HepG2 (cell line): ENCODE data around the gene KRT79. TPM values are rescaled to one million over a fixed set of nuclear protein-coding genes. Genes with fewer than 3 reads are reported as not detected.

Experiments used
- ATAC-seq: fragments of 200-7000 bp; cut with Tn5 transposase; 3 replicates; pipeline ENCODE4 v1.9.1; 2020; ENCODE audit warnings: mild to moderate bottlenecking, moderate library complexity
- BruUV-seq: library from RNA; stranded (reverse); fragments of 400-500 nt; replicated peaks from 2 replicates; lab custom pipeline; 2021; lab: Mats Ljungman, UMichigan
- CTCF ChIA-PET: fragments of 300-600 bp; formaldehyde crosslinking; extraction: SDS; loops from one replicate; lab custom pipeline; 2021; ENCODE audit warnings: low total read pairs, inconsistent platforms, low intra/inter-chr PET ratio; lab: Yijun Ruan, JAX
- POLR2A ChIA-PET: fragments of 350-600 bp; sonication (Branson Sonifier 250); formaldehyde crosslinking; loops from one replicate; lab custom pipeline; 2020; ENCODE audit warnings: antibody characterized with exemption, inconsistent platforms; lab: Yijun Ruan, JAX
- DNase-seq: peaks from one replicate; pipeline ENCODE4 v3.0.0-alpha.2; 2015; ENCODE audit warnings: low spot score
- FAIRE-seq: peaks from 3 replicates; lab custom pipeline; 2011; peaks lifted over from hg19 to GRCh38; lab: Jason Lieb, UNC
- H2AFZ ChIP-seq: one replicate; pipeline ENCODE4 v1.6.1; 2011; ENCODE audit warnings: low read length, inconsistent platforms
- H3K27ac ChIP-seq: fragments of 300-600 bp; 3 replicates; pipeline ENCODE4 v1.8.0; 2011; ENCODE audit warnings: mixed run types, mild to moderate bottlenecking, mixed read lengths, low read length, inconsistent platforms; ENCODE audit not compliant: insufficient read depth; ENCODE audit errors: extremely low read length
- H3K27me3 ChIP-seq, 2 experiments: fragments of 200-600 bp in 1 of 2; 2 replicates in 1 of 2; 3 replicates in 1 of 2; pipeline versions ENCODE4 v1.6.0 to v1.8.0; 2011; ENCODE audit warnings: low read length in 2 of 2, mild to moderate bottlenecking in 2 of 2, moderate library complexity in 2 of 2, inconsistent platforms in 1 of 2; ENCODE audit not compliant: insufficient read depth in 2 of 2, control insufficient read depth in 1 of 2
- H3K36me3 ChIP-seq, 2 experiments: fragments of 200-600 bp in 1 of 2; replicated peaks in 1 of 2; 2 replicates in 1 of 2; 3 replicates in 1 of 2; pipeline versions ENCODE4 v1.5.1 to v1.8.0; 2011; ENCODE audit warnings: low read length in 2 of 2, inconsistent platforms in 1 of 2; ENCODE audit not compliant: insufficient read depth in 2 of 2, control insufficient read depth in 1 of 2
- H3K4me1 ChIP-seq: 2 replicates; pipeline ENCODE4 v1.5.1; 2012; ENCODE audit warnings: low read length, inconsistent platforms; ENCODE audit not compliant: insufficient read depth
- H3K4me2 ChIP-seq: 2 replicates; pipeline ENCODE4 v1.6.0; 2011; ENCODE audit warnings: low read depth, low read length, inconsistent platforms
- H3K4me3 ChIP-seq, 3 experiments: fragments of 200-600 bp in 1 of 3; sonication (generic), shearing (Covaris generic) in 1 of 3; replicated peaks in 1 of 3; 2 replicates each; pipeline ENCODE4 v1.5.1; 2011 to 2016; ENCODE audit warnings: low read length in 3 of 3, inconsistent platforms in 2 of 3, low read depth in 2 of 3, mild to moderate bottlenecking in 2 of 3, control low read depth in 1 of 3, mixed read lengths in 1 of 3; ENCODE audit not compliant: insufficient read depth in 1 of 3
- H3K79me2 ChIP-seq: one replicate; pipeline ENCODE4 v1.6.1; 2011; ENCODE audit warnings: low read length, inconsistent platforms; ENCODE audit not compliant: insufficient read depth
- H3K9ac ChIP-seq: 2 replicates; pipeline ENCODE4 v1.6.0; 2011; ENCODE audit warnings: mild to moderate bottlenecking, low read depth, low read length, inconsistent platforms; ENCODE audit not compliant: insufficient read depth
- H3K9me3 ChIP-seq: 2 replicates; pipeline ENCODE4 v1.5.1; 2012; ENCODE audit warnings: mild to moderate bottlenecking, low read length
- H4K20me1 ChIP-seq: 2 replicates; pipeline ENCODE4 v1.6.0; 2011; ENCODE audit warnings: inconsistent platforms, mild to moderate bottlenecking, low read length, moderate library complexity; ENCODE audit not compliant: insufficient read depth
- ASH2L ChIP-seq: fragments of 300-600, 200-600 bp; sonication (generic); IDR thresholded peaks from 2 replicates; pipeline ENCODE4 v1.7.0; 2017; ENCODE audit warnings: low read depth, mild to moderate bottlenecking, moderate library complexity, mixed read lengths, low read length; ENCODE audit not compliant: insufficient read length
- ATF2 ChIP-seq: sonication (generic); formaldehyde crosslinking; IDR thresholded peaks from 2 replicates; pipeline ENCODE4 v1.4.0; 2020; ENCODE audit warnings: missing genetic modification reagents
- CREBL2 ChIP-seq: sonication (generic); formaldehyde crosslinking; IDR thresholded peaks from 2 replicates; pipeline ENCODE4 v1.8.1; 2023; ENCODE audit warnings: missing genetic modification reagents, mild to moderate bottlenecking, borderline replicate concordance
- ELF3 ChIP-seq: IDR thresholded peaks from 2 replicates; pipeline ENCODE4 v1.6.1; 2016; ENCODE audit warnings: missing genetic modification reagents, missing compliant biosample characterization
- FOXO1 ChIP-seq: sonication (generic); formaldehyde crosslinking; IDR thresholded peaks from 2 replicates; pipeline ENCODE4 v1.4.0; 2020; ENCODE audit warnings: missing genetic modification reagents
- GLI4 ChIP-seq: sonication (generic); formaldehyde crosslinking; IDR thresholded peaks from 2 replicates; pipeline ENCODE4 v1.5.1; 2020; ENCODE audit warnings: missing genetic modification reagents, mild to moderate bottlenecking, moderate library complexity, borderline replicate concordance
- HMGA1 ChIP-seq: sonication (generic); formaldehyde crosslinking; conservative IDR thresholded peaks from 2 replicates; pipeline ENCODE4 v1.4.0; 2020; ENCODE audit warnings: missing genetic modification reagents
- NR3C1 ChIP-seq: sonication (generic); formaldehyde crosslinking; IDR thresholded peaks from 2 replicates; pipeline ENCODE4 v1.4.0; 2020; ENCODE audit warnings: missing genetic modification reagents
- PHB2 ChIP-seq: fragments of 450-650 bp; IDR thresholded peaks from 2 replicates; pipeline ENCODE4 v1.6.1; 2018; ENCODE audit not compliant: partially characterized antibody
- POLR2AphosphoS2 ChIP-seq: IDR thresholded peaks from 2 replicates; pipeline ENCODE4 v1.6.1; 2011; ENCODE audit warnings: low read depth, low read length, improper control_type of control experiment
- RARA ChIP-seq: IDR thresholded peaks from 2 replicates; pipeline ENCODE4 v1.6.1; 2016; ENCODE audit warnings: missing genetic modification reagents, missing compliant biosample characterization
- SMAD1 ChIP-seq: sonication (generic); formaldehyde crosslinking; IDR thresholded peaks from 2 replicates; pipeline ENCODE4 v1.4.0; 2020; ENCODE audit warnings: missing genetic modification reagents, low read depth, mild to moderate bottlenecking, borderline replicate concordance
- SMYD3 ChIP-seq: sonication (generic); formaldehyde crosslinking; IDR thresholded peaks from 2 replicates; pipeline ENCODE4 v1.8.1; 2023; ENCODE audit warnings: mild to moderate bottlenecking, missing genetic modification reagents
- THAP11 ChIP-seq: IDR thresholded peaks from 2 replicates; pipeline ENCODE4 v1.6.1; 2016; ENCODE audit warnings: missing biosample characterization, missing genetic modification reagents
- ZFP1 ChIP-seq: IDR thresholded peaks from 2 replicates; pipeline ENCODE4 v1.6.1; 2016
- ZFP36 ChIP-seq: fragments of 150-350 bp; IDR thresholded peaks from 2 replicates; pipeline ENCODE4 v1.6.1; 2018; ENCODE audit warnings: borderline replicate concordance, low read length, low read depth; ENCODE audit not compliant: partially characterized antibody
- ZFP91 ChIP-seq: sonication (generic); formaldehyde crosslinking; IDR thresholded peaks from 2 replicates; pipeline ENCODE4 v1.9.0; 2022; ENCODE audit warnings: missing genetic modification reagents, mild to moderate bottlenecking, borderline replicate concordance
- ZNF552 ChIP-seq: sonication (generic); formaldehyde crosslinking; IDR thresholded peaks from 2 replicates; pipeline ENCODE4 v1.9.0; 2022; ENCODE audit warnings: missing genetic modification reagents, mild to moderate bottlenecking, borderline replicate concordance
- WGBS: methylation state at CpG from one replicate; pipeline ENCODE4 v1.1.6; 2017; ENCODE audit warnings: low lambda C conversion rate; 5-methylcytosine and 5-hydroxymethylcytosine counted together
- in situ Hi-C: cut with HindIII; loops from 2 replicates; pipeline ENCODE4 v1.10.0; 2017; ENCODE audit warnings: low pct_unique_long_range_greater_than_20kb; ENCODE audit not compliant: extremely low pct_ligation_motif_present
- intact Hi-C: fragments of 100-400 bp; cut with micrococcal nuclease; formaldehyde crosslinking; loops from one replicate; pipeline ENCODE4 v1.10.0; 2022; ENCODE audit not compliant: unreplicated experiment
- polyA plus RNA-seq, 8 experiments: library from polyadenylated mRNA; depleted of rRNA in 3 of 8; stranded (reverse) in 7 of 8; unstranded in 1 of 8; fragments of >200 nt; fragmentation: Illumina TruSeq in 4 of 8; extraction: Trizol in 4 of 8; gene quantifications; 2 replicates each; pipeline versions ENCODE4 v1.2.1 to v1.2.3, GENCODE V29; 2011 to 2016; ENCODE audit warnings: low read depth in 4 of 8, missing spikeins in 1 of 8, mixed read lengths in 1 of 8; ENCODE audit not compliant: insufficient read depth in 1 of 8
- total RNA-seq, 5 experiments: library from RNA; depleted of rRNA; stranded (reverse); fragments of >200 nt; fragmentation: Illumina TruSeq; extraction: Trizol; gene quantifications; 2 replicates each; pipeline ENCODE4 v1.2.3, GENCODE V29; 2016; ENCODE audit warnings: low read depth in 1 of 5

KRT79 gene
- total and polyA plus RNA-seq, 2 of the 13 experiments (the other 11 are each of a cell fraction or from before 2014, with no cell fraction given) = 0.09 TPM; not detected in 1

GRCh38 chr12:52865090-52865944, 31.2 kb upstream of the KRT79 start (continued):
- TF ChIP-seq SMAD1 (CRISPR knock-in tag) (no peak), ZFP1 (CRISPR knock-in tag) (no peak), NR3C1 (CRISPR knock-in tag) (no peak), RARA (CRISPR knock-in tag) (no peak)

GRCh38 chr12:52862023-52862422, 27.9 kb upstream of the KRT79 start:
- no peak overlapping the region for H2AFZ ChIP-seq
- DNase-seq (no peak), ATAC-seq (no peak), FAIRE-seq (no peak)
- H3K27ac ChIP-seq = no peak overlapping the region
- CTCF ChIA-PET = no interaction called here
- no peaks in the 10 kb centered on the region for H3K9me3 ChIP-seq
- no peak overlapping the region for H3K4me2 ChIP-seq
- peaks cover 2% of the 10 kb centered on the region for H3K4me1 ChIP-seq
- H3K36me3 ChIP-seq = no peaks in the 10 kb centered on the region
- no peaks in the 10 kb centered on the region for H4K20me1 ChIP-seq
- H3K27me3 ChIP-seq = no peaks in the 10 kb centered on the region
- H3K79me2 ChIP-seq = no peaks in the 10 kb centered on the region
- no TSS peak for BruUV-seq
- in situ Hi-C loops = loop anchor here (10.0 kb wide), 1 partner anchor 147 kb away; no protein-coding TSS in a partner anchor
- no peak overlapping the region for H3K9ac ChIP-seq
- no peak overlapping the region for H3K4me3 ChIP-seq
- intact Hi-C loops = no loop called here
- POLR2A ChIA-PET = no interaction called here
- 30% methylated on average over 2 of the region's 2 CpGs for WGBS
- no peak for TF ChIP-seq POLR2AphosphoS2
- no peak for TF ChIP-seq THAP11 (CRISPR knock-in tag)
- no peak for TF ChIP-seq ZFP36
- no peak for TF ChIP-seq ZNF552
- TF ChIP-seq HMGA1 = no peak
- TF ChIP-seq ELF3 = no peak
- no peak for TF ChIP-seq SMYD3 (CRISPR knock-in tag)
- TF ChIP-seq CREBL2 = no peak
- no peak for TF ChIP-seq ASH2L
- no peak for TF ChIP-seq PHB2
- no peak for TF ChIP-seq GLI4 (CRISPR knock-in tag)
- TF ChIP-seq FOXO1 (CRISPR knock-in tag) = no peak
- TF ChIP-seq ZFP91 = no peak
- TF ChIP-seq ATF2 = no peak
